Naive B cell (primary cell): Measurements from ENCODE around the gene PROKR1. TPM values are rescaled to one million over a fixed set of nuclear protein-coding genes. Genes with fewer than 3 reads are reported as not detected.
"Not testable (repeated sequence)": the region's sequence is repeated elsewhere in the genome, so short reads cannot be mapped to it uniquely, and the experiment has no call there.

Source experiments
- ATAC-seq, 2 donors: fragments of 150-1000 bp; cut with Tn5 transposase; 2 replicates each; pipeline ENCODE4 v1.10.0; 2021; ENCODE audit warnings: low read depth in 2 of 2, mild to moderate bottlenecking in 2 of 2, moderate library complexity in 2 of 2
- DNase-seq: peaks from one replicate; pipeline ENCODE4 v3.0.0; 2022
- H3K27ac Mint-ChIP-seq, 6 donors: one replicate each; pipeline ENCODE4 v1.8.0; 2020 to 2022; ENCODE audit warnings: mild to moderate bottlenecking in 6 of 6, mixed read lengths in 6 of 6, moderate library complexity in 5 of 6, inconsistent platforms in 2 of 6
- H3K27me3 Mint-ChIP-seq, 3 donors: one replicate each; pipeline ENCODE4 v1.8.0; 2021 to 2022; ENCODE audit warnings: mixed read lengths in 3 of 3, mild to moderate bottlenecking in 1 of 3
- H3K36me3 Mint-ChIP-seq, 2 donors: one replicate each; pipeline ENCODE4 v1.8.0; 2020 to 2022; ENCODE audit warnings: mixed read lengths in 2 of 2, inconsistent platforms in 1 of 2, mild to moderate bottlenecking in 1 of 2
- H3K4me1 Mint-ChIP-seq, 3 donors: one replicate each; pipeline ENCODE4 v1.8.0; 2020 to 2022; ENCODE audit warnings: mixed read lengths in 3 of 3, inconsistent platforms in 1 of 3, mild to moderate bottlenecking in 1 of 3, moderate library complexity in 1 of 3
- H3K4me3 Mint-ChIP-seq, 8 donors: one replicate each; pipeline ENCODE4 v1.8.0; 2020 to 2022; ENCODE audit warnings: mild to moderate bottlenecking in 8 of 8, mixed read lengths in 8 of 8, moderate library complexity in 8 of 8, inconsistent platforms in 2 of 8
- H3K9me3 Mint-ChIP-seq, 7 donors: one replicate each; pipeline ENCODE4 v1.8.0; 2020 to 2022; ENCODE audit warnings: mixed read lengths in 7 of 7, mild to moderate bottlenecking in 5 of 7, inconsistent platforms in 2 of 7, moderate library complexity in 1 of 7
- polyA plus RNA-seq, 6 donors: library from polyadenylated mRNA; unstranded; fragments of 300-500 nt; fragmentation: Illumina TruSeq; gene quantifications; one replicate each; pipeline ENCODE4 v1.2.3, GENCODE V29; 2021; ENCODE audit warnings: low read depth in 6 of 6

Gene PROKR1
- polyA plus RNA-seq, result not detected

DNA sequence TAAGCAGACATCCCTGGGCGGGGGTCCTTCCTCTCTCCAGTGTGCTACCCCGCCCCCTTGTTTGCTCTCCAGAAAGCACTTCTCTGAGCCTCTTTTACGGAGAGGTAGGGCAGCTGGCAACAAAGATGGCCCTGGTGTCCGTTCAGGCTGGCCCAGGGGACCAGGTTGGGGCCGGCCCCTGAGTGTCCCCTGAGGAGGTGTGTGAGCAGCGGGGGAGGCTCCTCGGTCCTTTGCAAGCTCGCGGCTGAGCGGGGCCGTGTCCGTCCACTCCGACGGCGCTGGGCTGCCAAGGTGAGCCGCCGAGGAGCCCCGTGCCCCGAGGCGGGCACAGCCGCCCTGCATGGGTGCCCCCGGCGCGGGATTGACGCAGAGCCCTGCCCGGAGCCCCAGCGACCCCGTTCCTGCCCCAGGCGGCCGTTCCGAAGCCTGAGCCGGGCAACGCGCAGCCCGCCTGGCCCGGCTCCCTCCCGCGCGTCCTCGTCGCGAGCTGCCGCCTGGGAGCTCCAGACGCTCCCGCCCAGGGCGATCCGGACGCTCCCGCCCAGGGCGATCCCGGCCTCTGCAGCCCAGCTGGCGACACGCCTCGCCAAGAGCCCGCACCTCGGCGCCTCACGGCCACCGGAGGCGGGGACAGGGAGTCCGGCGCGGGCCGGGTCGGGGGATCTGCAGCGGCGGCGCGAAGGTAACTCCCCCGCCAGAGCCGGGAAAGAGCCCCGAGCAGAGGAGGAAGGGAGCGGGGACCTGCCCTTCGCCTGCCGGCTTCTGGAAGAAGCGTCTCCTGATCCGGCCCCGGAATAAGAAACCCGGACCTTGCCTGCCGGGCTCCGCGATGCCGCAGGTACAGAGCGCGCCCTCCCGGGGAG, at the start of gene PROKR1:
Gene PROKR1, plus strand, starts transcription at position 569 of the 863 bp plus-strand sequence. CDS start 2,243 bp downstream, outside the sequence.
- ATAC-seq, result peak; percentile 38 to 61
- peak within 1 kb of the TSS; percentile 15 to 79 (median 66) for H3K4me3 Mint-ChIP-seq

DNA sequence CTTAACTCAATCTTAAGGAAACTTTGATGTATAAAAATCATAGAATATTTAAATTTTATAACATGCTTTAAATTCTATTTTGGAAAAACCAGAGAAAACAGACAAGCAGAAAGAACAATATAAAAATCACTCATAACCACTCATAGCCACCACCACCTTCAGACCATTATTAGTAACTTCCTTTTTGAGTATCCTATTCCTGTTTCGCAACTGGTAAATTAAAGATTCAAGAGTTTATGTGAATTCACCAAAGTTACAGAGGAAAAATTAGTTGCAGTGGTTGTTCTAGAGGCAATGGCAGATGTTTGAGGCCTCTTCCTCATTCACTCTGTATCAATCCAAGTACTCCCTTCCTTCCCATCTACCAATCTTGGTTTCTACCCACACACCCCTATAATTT, 49.3 kb upstream of the PROKR1 start:
- DNase-seq, result no peak
- no peaks in the 10 kb centered on the region for H3K27me3 Mint-ChIP-seq
- ATAC-seq, result no peak
- peaks cover 8 to 14% (median 9%) of the 10 kb centered on the region in 3 donors for H3K4me1 Mint-ChIP-seq
- H3K9me3 Mint-ChIP-seq, result peaks cover 0 to 6% (median 0%) of the 10 kb centered on the region in 7 donors
- peak overlapping the region in 1 of 6 donors; percentile 75 for H3K27ac Mint-ChIP-seq
- no peaks in the 10 kb centered on the region for H3K36me3 Mint-ChIP-seq
- no peak overlapping the region for H3K4me3 Mint-ChIP-seq

More for the DNA sequence above, at the start of gene PROKR1:
- peaks cover 0 to 9% (median 8%) of the 10 kb centered on the region in 3 donors for H3K4me1 Mint-ChIP-seq
- peak within 1 kb of the TSS in 1 of 6 donors; percentile 98 for H3K27ac Mint-ChIP-seq
- H3K27me3 Mint-ChIP-seq, result peaks cover 69 to 77% (median 76%) of the 10 kb centered on the region in 3 donors
- DNase-seq, result no peak
- H3K9me3 Mint-ChIP-seq, result peaks cover 6 to 27% (median 10%) of the 10 kb centered on the region in 7 donors
- H3K36me3 Mint-ChIP-seq, result peaks cover 12 to 16% of the 10 kb centered on the region in 2 donors

DNA sequence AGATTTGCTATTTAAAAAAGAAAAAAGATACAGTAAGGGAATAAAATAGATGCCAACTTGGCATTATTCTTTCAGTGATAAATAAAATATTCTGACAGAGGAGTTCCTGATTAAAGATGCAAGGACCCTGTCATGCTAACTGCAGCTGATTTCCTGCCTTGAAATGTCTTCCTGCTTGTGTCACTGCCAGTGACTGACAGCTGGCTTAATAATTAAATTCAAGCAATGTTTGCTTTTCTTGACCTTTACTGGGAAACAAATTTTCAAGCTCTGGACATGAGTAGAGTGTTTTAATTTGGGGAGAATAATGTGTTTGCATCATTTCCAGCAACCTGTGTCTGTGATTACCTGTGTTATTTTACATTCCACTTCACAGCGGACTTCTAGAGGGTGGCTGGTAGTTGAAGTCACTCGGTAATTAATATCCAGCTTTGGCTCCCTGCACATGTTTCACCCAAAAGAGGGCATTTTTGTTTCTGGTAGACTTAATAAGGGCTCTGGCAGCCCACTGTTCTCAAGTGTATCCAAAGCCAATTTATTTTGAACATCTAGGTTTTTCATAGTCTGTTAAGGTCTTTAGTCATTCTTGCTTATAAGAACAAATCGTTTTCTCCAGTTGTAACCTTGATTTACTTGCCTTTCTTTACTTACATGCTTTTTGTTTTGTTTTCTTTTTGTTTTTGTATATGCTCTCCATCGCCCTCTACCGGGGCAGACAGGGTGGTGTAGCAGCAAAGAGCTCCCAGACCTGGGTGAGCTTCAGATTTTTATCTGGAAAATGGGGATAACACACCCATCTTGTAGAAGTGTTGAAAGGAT, 48.5 kb upstream of the PROKR1 start:
- H3K9me3 Mint-ChIP-seq, result peaks cover 0 to 14% (median 6%) of the 10 kb centered on the region in 7 donors
- H3K27ac Mint-ChIP-seq, result peak overlapping the region in 3 of 6 donors; percentile 1 to 75 (median 18)
- H3K36me3 Mint-ChIP-seq, result peaks cover 0 to 7% of the 10 kb centered on the region in 2 donors
- peak overlapping the region in 3 of 8 donors; percentile 10 to 55 (median 50) for H3K4me3 Mint-ChIP-seq
- DNase-seq (peak; percentile 15), ATAC-seq (peak in 1 of 2 donors; percentile 36)
- peaks cover 8 to 14% (median 9%) of the 10 kb centered on the region in 3 donors for H3K4me1 Mint-ChIP-seq
- H3K27me3 Mint-ChIP-seq, result peaks cover 0 to under 1% (median 0%) of the 10 kb centered on the region in 3 donors

DNA sequence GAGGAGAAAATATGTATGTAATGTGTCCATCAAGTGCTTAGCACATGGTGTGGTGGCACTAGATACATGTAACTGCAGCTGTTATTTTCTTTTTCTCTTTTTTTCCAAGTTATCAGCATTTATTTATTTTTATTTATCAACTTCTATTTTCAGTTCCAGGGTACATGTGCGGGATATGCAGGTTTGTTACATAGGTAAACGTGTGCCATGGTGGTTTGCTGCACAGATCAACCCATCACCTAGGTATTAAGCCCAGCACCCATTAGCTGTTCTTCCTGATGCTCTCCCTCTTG, 47.9 kb upstream of the PROKR1 start:
- Mint-ChIP-seq H3K27ac (peak overlapping the region in 1 of 6 donors; percentile 18), H3K36me3 (peaks cover 0 to 11% of the 10 kb centered on the region in 2 donors)
- not testable (repeated sequence) for H3K27me3 Mint-ChIP-seq

DNA sequence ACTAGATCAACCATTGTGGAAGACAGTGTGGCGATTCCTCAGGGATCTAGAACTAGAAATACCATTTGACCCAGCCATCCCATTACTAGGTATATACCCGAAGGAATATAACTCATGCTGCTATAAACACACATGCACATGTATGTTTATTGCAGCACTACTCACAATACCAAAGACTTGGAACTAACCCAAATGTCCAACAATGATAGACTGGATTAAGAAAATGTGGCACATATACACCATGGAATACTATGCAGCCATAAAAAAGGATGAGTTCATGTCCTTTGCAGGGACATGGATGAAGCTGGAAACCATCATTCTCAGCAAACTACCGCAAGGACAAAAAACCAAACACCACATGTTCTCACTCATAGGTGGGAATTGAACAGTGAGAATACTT, 42.9 kb upstream of the PROKR1 start:
- not testable (repeated sequence) for H3K4me3 Mint-ChIP-seq, DNase-seq, H3K27ac Mint-ChIP-seq, H3K4me1 Mint-ChIP-seq, H3K27me3 Mint-ChIP-seq, ATAC-seq
- peaks cover 0 to 37% (median 28%) of the 10 kb centered on the region in 7 donors for H3K9me3 Mint-ChIP-seq
- peaks cover 7 to 11% of the 10 kb centered on the region in 2 donors for H3K36me3 Mint-ChIP-seq

More for the DNA sequence above, 47.9 kb upstream of the PROKR1 start:
- H3K4me1 Mint-ChIP-seq, result peaks cover 8 to 14% (median 9%) of the 10 kb centered on the region in 3 donors
- not testable (repeated sequence) for ATAC-seq, DNase-seq
- peaks cover 0 to 19% (median 12%) of the 10 kb centered on the region in 7 donors for H3K9me3 Mint-ChIP-seq
- H3K4me3 Mint-ChIP-seq, result peak overlapping the region in 1 of 8 donors; percentile 10

DNA sequence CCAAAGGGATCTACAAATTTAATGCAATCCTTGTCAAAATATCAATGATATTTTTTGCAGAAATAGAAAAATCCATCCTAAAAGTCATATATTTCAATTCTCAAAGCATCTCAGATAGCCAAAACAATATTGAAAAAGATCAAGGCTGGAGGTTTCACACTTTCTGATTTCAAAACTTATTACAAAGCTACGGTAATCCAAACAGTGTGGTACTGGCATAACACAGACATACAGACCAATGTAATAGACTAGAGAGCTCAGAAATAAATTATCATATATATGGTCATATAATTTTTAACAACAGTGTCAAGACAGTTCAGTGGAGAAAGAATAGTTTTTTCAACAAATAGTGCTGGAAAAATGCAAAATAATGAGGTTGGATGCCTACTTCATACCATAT, 40.3 kb upstream of the PROKR1 start:
- no peak for DNase-seq
- no peaks in the 10 kb centered on the region for H3K4me1 Mint-ChIP-seq
- no peak overlapping the region for H3K27ac Mint-ChIP-seq
- peaks cover 0 to 34% (median 28%) of the 10 kb centered on the region in 7 donors for H3K9me3 Mint-ChIP-seq
- H3K27me3 Mint-ChIP-seq, result peaks cover 0 to 5% (median 0%) of the 10 kb centered on the region in 3 donors
- H3K36me3 Mint-ChIP-seq, result peaks cover 7 to 11% of the 10 kb centered on the region in 2 donors
- no peak for ATAC-seq
- H3K4me3 Mint-ChIP-seq, result no peak overlapping the region

DNA sequence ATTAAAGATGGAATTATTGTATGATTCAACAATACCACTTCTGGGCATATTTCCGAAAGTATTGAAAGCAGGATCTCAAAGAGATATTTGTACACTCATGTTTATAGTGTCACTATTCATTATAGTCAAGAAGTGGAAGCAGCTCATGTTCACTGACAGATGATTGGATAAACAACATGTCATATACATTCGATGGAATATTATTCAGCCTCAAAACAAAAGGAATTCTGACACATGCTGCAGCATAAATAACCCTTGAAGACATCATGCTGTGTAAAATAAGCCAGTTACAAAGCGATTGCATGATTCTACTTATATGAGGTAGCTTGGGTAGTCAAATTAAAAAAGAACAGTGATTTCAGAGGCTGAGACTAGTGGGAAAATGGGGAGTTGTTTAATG, 39.3 kb upstream of the PROKR1 start:
- Mint-ChIP-seq H3K27me3 (peaks cover 0 to 5% (median 0%) of the 10 kb centered on the region in 3 donors), H3K27ac (no peak overlapping the region), H3K4me1 (no peaks in the 10 kb centered on the region), H3K36me3 (peaks cover 7 to 11% of the 10 kb centered on the region in 2 donors), H3K9me3 (peaks cover 0 to 33% (median 28%) of the 10 kb centered on the region in 7 donors), H3K4me3 (no peak overlapping the region)
- DNase-seq (no peak), ATAC-seq (no peak)

DNA sequence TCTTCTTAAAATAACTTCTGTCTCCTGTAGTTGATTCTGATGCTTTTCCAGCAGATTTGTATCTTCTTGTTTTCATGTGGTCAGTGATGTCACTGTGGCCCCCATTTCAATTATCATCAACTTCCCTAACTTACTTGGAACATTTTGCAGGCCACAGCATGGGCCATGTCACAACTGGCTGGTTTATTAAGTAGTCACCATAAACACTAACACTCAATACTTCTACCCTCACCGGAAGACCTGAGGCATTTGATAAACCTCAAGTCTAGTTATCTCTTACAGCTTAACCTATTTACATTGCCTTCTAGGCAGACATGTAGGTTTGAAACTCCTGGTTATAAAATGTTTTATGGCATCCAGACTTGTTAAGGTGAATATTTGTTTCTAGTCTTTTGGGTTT, 37.4 kb upstream of the PROKR1 start:
- no peak overlapping the region for H3K27ac Mint-ChIP-seq
- ATAC-seq, result no peak
- H3K4me3 Mint-ChIP-seq, result no peak overlapping the region
- no peak for DNase-seq
- H3K4me1 Mint-ChIP-seq, result no peaks in the 10 kb centered on the region
- H3K27me3 Mint-ChIP-seq, result no peaks in the 10 kb centered on the region
- H3K36me3 Mint-ChIP-seq, result peaks cover 10 to 15% of the 10 kb centered on the region in 2 donors
- H3K9me3 Mint-ChIP-seq, result peaks cover 0 to 35% (median 28%) of the 10 kb centered on the region in 7 donors

DNA sequence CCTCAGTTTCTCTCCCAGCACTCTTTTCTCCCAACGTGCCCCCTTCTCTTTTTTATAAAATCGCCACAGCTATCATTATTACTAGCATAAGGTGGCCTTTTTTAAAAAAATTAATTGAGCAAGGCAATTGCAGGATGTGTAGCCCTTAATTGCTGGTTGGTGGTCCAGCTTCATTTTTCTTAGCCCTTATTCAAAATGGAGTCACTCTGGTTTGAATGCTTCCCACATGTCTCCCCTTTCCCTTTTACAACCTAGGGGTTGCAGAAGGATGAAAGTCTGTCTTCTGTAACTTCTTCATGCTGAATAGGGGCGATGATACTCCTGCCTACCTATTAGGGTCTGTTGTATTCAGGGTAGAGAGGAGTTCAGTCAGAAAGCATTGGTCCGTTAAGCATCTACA, 36.6 kb upstream of the PROKR1 start:
- DNase-seq (no peak), ATAC-seq (no peak)
- peaks cover 0 to 30% (median 23%) of the 10 kb centered on the region in 7 donors for H3K9me3 Mint-ChIP-seq
- no peaks in the 10 kb centered on the region for H3K4me1 Mint-ChIP-seq
- no peaks in the 10 kb centered on the region for H3K27me3 Mint-ChIP-seq
- peaks cover 10 to 13% of the 10 kb centered on the region in 2 donors for H3K36me3 Mint-ChIP-seq
- H3K4me3 Mint-ChIP-seq, result no peak overlapping the region
- H3K27ac Mint-ChIP-seq, result no peak overlapping the region

DNA sequence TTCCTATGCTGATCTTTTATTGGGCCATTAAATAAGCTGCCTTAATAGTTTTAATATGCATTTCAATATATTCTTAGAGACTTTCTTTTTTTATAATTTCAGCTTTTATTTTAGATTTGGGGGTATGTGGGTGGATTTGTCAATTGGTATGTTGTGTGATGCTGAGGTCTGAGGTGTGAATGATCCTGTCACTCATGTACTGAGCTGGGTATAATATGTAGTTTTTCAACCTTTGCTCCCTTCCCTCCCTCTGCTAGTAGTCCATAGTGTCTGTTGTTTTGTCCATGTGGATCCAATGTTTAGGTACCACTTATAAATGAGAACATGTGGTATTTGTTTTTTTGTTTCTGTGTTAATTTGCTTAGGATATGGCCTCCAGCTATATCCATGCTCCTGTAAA, 35.5 kb upstream of the PROKR1 start:
- H3K9me3 Mint-ChIP-seq, result peaks cover 0 to 29% (median 16%) of the 10 kb centered on the region in 7 donors
- H3K4me3 Mint-ChIP-seq, result no peak overlapping the region
- no peak for ATAC-seq
- H3K27ac Mint-ChIP-seq, result no peak overlapping the region
- peaks cover 8 to 10% of the 10 kb centered on the region in 2 donors for H3K36me3 Mint-ChIP-seq
- no peak for DNase-seq
- H3K4me1 Mint-ChIP-seq, result no peaks in the 10 kb centered on the region
- no peaks in the 10 kb centered on the region for H3K27me3 Mint-ChIP-seq

DNA sequence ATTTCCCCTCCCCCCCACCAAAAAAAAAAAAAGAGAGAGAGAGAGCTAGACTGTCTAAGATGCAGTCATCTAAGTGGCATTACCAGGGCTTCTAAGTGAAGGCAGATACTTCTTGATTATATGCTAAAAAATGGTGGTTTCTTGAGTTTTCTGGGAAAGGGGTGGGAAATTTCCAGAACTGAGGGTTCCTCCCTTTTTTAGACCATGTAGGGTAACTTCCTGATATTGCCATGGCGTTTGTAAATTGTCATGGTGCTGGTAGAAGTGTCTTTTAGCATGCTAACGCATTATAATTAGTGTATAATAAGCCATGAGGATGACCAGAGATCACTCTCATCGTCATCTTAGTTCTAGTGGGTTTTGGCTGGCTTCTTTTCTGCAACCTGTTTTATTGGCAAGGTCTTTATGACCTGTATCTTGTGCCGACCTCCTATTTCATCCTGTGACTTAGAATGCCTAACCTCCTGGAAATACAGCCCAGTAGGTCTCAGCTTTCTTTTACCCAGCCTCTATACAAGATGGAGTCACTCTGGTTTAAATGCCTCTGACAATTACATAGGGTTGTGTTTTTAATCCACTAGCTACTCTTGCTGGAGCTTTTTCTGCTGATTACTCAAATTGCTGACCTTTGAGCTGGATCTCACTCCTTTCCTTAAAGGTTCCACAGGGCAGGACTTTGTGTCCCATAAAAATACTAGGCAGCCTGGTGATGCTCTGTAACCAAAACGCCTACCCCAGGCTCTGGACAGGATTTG, 30.4 kb upstream of the PROKR1 start:
- H3K27ac Mint-ChIP-seq, result no peak overlapping the region
- H3K9me3 Mint-ChIP-seq, result peaks cover 0 to 32% (median 17%) of the 10 kb centered on the region in 7 donors
- no peaks in the 10 kb centered on the region for H3K27me3 Mint-ChIP-seq
- no peak for ATAC-seq
- no peaks in the 10 kb centered on the region for H3K4me1 Mint-ChIP-seq
- DNase-seq, result no peak
- peaks cover 8 to 10% of the 10 kb centered on the region in 2 donors for H3K36me3 Mint-ChIP-seq
- no peak overlapping the region for H3K4me3 Mint-ChIP-seq

DNA sequence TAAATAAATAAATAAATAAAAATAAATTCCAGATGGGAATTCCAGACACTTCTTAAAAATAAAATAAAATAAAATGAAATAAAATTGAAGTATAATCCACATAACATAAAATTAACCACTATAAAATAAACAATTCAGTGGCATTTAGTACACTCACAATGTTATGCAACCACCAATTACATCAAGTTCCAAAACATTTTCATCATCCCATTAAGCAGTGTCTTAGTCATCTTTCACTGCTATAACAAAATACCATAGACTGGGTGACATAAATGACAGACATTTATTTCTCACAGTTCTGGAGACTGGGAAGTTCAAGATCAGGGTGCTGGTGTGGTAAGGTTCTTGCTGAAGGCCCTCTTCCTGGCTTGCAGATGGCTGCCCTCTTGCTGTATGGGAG, 22.6 kb upstream of the PROKR1 start:
- H3K9me3 Mint-ChIP-seq, result peaks cover 0 to 31% (median 16%) of the 10 kb centered on the region in 7 donors
- DNase-seq (no peak), ATAC-seq (no peak)
- no peaks in the 10 kb centered on the region for H3K27me3 Mint-ChIP-seq
- peaks cover 0 to 5% of the 10 kb centered on the region in 2 donors for H3K36me3 Mint-ChIP-seq
- H3K4me1 Mint-ChIP-seq, result peaks cover 0 to 3% (median 0%) of the 10 kb centered on the region in 3 donors
- no peak overlapping the region for H3K27ac Mint-ChIP-seq
- H3K4me3 Mint-ChIP-seq, result no peak overlapping the region
